ENCODE measurements around the gene RIBC1.
A peak's percentile ranks its signal among the peaks of the same experiment; 100 is the strongest.
"Not testable (repeated sequence)": the region's sequence is repeated elsewhere in the genome, so short reads cannot be mapped to it uniquely, and the experiment has no call there.

RIBC1 gene

GRCh38 chrX:53412446-53412845 lies 10.2 kb upstream of the RIBC1 start:
- Histone ChIP-seq H3K4me2 (ENCODE audit: low read depth, low read length, poor library complexity, severe bottlenecking) (no peak overlapping the region), H3K79me2 (ENCODE audit: insufficient read depth, low read length) (peaks cover 30% of the 10 kb centered on the region), H3F3A (ENCODE audit: low read depth) (no peaks in the 10 kb centered on the region), H3K9ac (ENCODE audit: low read depth, low read length, poor library complexity, severe bottlenecking) (no peak overlapping the region), H3K4me3 (ENCODE audit: low read length, poor library complexity, severe bottlenecking) (no peak overlapping the region), H3K9me3 (ENCODE audit: insufficient read depth, low read depth, low read length) (no peaks in the 10 kb centered on the region), H2AFZ (ENCODE audit: low read length) (no peak overlapping the region), H3K36me3 (ENCODE audit: insufficient read depth, low read length) (peaks cover 64% of the 10 kb centered on the region; the same call in 1 of the 2 replicates), H3K9me2 (replicated peaks; ENCODE audit: low read depth, low read length) (no peaks in the 10 kb centered on the region), H4K20me1 (ENCODE audit: insufficient read depth, low read length, poor library complexity, severe bottlenecking) (peaks cover 10% of the 10 kb centered on the region), H3K4me1 (ENCODE audit: insufficient read depth, low read length, poor library complexity, severe bottlenecking) (no peaks in the 10 kb centered on the region), H3K27me3 (ENCODE audit: insufficient read depth, low read length, poor library complexity, severe bottlenecking) (no peaks in the 10 kb centered on the region)
- no peak for TF ChIP-seq EZH2phosphoT487 (IDR thresholded peaks at IDR 0.05; ENCODE audit: borderline replicate concordance)
- TF ChIP-seq CTCF (conservative IDR thresholded peaks at IDR 0.05; ENCODE audit: low read length): no peak

GRCh38 chrX:53420351-53420750 lies 2.3 kb upstream of the RIBC1 start:
- not testable (repeated sequence) for H3F3A ChIP-seq (ENCODE audit: low read depth); H3K27me3 ChIP-seq (ENCODE audit: insufficient read depth, low read length, poor library complexity, severe bottlenecking); H3K9me3 ChIP-seq (ENCODE audit: insufficient read depth, low read depth, low read length); H2AFZ ChIP-seq (ENCODE audit: low read length); H3K36me3 ChIP-seq (ENCODE audit: insufficient read depth, low read length); H3K9me2 ChIP-seq (replicated peaks; ENCODE audit: low read depth, low read length); H3K4me1 ChIP-seq (ENCODE audit: insufficient read depth, low read length, poor library complexity, severe bottlenecking)
- H3K79me2 ChIP-seq (ENCODE audit: insufficient read depth, low read length): peaks cover 63% of the 10 kb centered on the region
- peak overlapping the region; percentile 95 for H3K4me2 ChIP-seq (ENCODE audit: low read depth, low read length, poor library complexity, severe bottlenecking)
- H3K9ac ChIP-seq (ENCODE audit: low read depth, low read length, poor library complexity, severe bottlenecking): peak overlapping the region; percentile 98
- H3K4me3 ChIP-seq (ENCODE audit: low read length, poor library complexity, severe bottlenecking): peak overlapping the region; percentile 90
- peaks cover 34% of the 10 kb centered on the region for H4K20me1 ChIP-seq (ENCODE audit: insufficient read depth, low read length, poor library complexity, severe bottlenecking)

DNA sequence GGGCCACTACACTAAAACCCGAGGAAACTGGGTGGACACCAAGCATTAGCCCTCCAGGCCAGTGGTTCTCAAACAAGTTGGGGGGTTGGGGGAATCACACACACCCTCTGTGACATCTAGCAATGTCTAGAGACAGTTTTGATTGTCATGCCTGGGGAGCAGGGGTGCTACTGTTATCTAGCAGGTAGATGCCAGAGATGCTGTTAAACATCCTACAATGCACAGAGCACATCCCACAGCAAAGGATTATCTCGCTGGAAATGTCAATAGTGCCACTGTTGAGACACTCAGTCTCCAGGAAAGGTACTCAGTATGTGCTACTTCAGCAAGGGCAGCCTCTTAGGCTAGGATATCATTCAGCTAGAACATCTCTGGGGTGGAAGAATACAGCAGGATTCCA lies 1.5 kb upstream of the RIBC1 start:
- H3K27me3 ChIP-seq (ENCODE audit: insufficient read depth, low read length, poor library complexity, severe bottlenecking): no peaks in the 10 kb centered on the region
- no peak overlapping the region for H2AFZ ChIP-seq (ENCODE audit: low read length)
- no peaks in the 10 kb centered on the region for H3K9me3 ChIP-seq (ENCODE audit: insufficient read depth, low read depth, low read length)
- peaks cover 3% of the 10 kb centered on the region for H3K4me1 ChIP-seq (ENCODE audit: insufficient read depth, low read length, poor library complexity, severe bottlenecking)
- no peak for TF ChIP-seq CTCF (conservative IDR thresholded peaks at IDR 0.05; ENCODE audit: low read length)
- TF ChIP-seq EZH2phosphoT487 (IDR thresholded peaks at IDR 0.05; ENCODE audit: borderline replicate concordance): no peak
- H3K9me2 ChIP-seq (replicated peaks; ENCODE audit: low read depth, low read length): no peaks in the 10 kb centered on the region
- no peaks in the 10 kb centered on the region for H3K36me3 ChIP-seq (ENCODE audit: insufficient read depth, low read length)
- H3F3A ChIP-seq (ENCODE audit: low read depth): no peaks in the 10 kb centered on the region
- peak overlapping the region; percentile 90 for H3K4me3 ChIP-seq (ENCODE audit: low read length, poor library complexity, severe bottlenecking)
- peak overlapping the region; percentile 98 for H3K9ac ChIP-seq (ENCODE audit: low read depth, low read length, poor library complexity, severe bottlenecking)
- peak overlapping the region; percentile 95 for H3K4me2 ChIP-seq (ENCODE audit: low read depth, low read length, poor library complexity, severe bottlenecking)
- H3K79me2 ChIP-seq (ENCODE audit: insufficient read depth, low read length): peaks cover 58% of the 10 kb centered on the region
- H4K20me1 ChIP-seq (ENCODE audit: insufficient read depth, low read length, poor library complexity, severe bottlenecking): peaks cover 34% of the 10 kb centered on the region

DNA sequence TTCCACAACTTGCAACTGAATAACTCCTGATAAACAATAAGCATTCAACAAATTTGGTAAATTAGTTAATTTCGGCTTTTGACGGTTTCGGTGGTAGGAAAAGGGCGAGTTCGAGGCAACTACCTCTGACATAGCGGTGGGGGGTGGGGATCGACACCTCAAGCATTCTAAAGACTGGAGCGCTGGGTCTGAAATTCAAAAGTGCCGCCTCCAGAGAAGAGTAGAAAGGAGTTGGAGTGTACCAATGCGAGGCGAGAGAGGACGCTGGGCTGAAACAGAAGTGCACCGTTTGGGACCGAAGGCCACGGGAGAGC lies 944 bp upstream of the RIBC1 start:
- H3K4me3 ChIP-seq (ENCODE audit: low read length, poor library complexity, severe bottlenecking): peak overlapping the region; percentile 90
- no peaks in the 10 kb centered on the region for H3K27me3 ChIP-seq (ENCODE audit: insufficient read depth, low read length, poor library complexity, severe bottlenecking)
- peaks cover 3% of the 10 kb centered on the region for H3K4me1 ChIP-seq (ENCODE audit: insufficient read depth, low read length, poor library complexity, severe bottlenecking)
- peaks cover 53% of the 10 kb centered on the region for H3K79me2 ChIP-seq (ENCODE audit: insufficient read depth, low read length)
- no peaks in the 10 kb centered on the region for H3K9me2 ChIP-seq (replicated peaks; ENCODE audit: low read depth, low read length)
- H3K9ac ChIP-seq (ENCODE audit: low read depth, low read length, poor library complexity, severe bottlenecking): peak overlapping the region; percentile 98
- H3F3A ChIP-seq (ENCODE audit: low read depth): no peaks in the 10 kb centered on the region
- no peaks in the 10 kb centered on the region for H3K36me3 ChIP-seq (ENCODE audit: insufficient read depth, low read length)
- H3K4me2 ChIP-seq (ENCODE audit: low read depth, low read length, poor library complexity, severe bottlenecking): peak overlapping the region; percentile 95
- TF ChIP-seq CTCF (conservative IDR thresholded peaks at IDR 0.05; ENCODE audit: low read length) (no peak), EZH2phosphoT487 (IDR thresholded peaks at IDR 0.05; ENCODE audit: borderline replicate concordance) (no peak)
- H2AFZ ChIP-seq (ENCODE audit: low read length): peak overlapping the region; percentile 74; the same call in 1 of the 2 replicates
- no peaks in the 10 kb centered on the region for H3K9me3 ChIP-seq (ENCODE audit: insufficient read depth, low read depth, low read length)
- H4K20me1 ChIP-seq (ENCODE audit: insufficient read depth, low read length, poor library complexity, severe bottlenecking): peaks cover 33% of the 10 kb centered on the region

Data from Loucy (cell line).